ENCODE results near the gene CEP164.

DNA sequence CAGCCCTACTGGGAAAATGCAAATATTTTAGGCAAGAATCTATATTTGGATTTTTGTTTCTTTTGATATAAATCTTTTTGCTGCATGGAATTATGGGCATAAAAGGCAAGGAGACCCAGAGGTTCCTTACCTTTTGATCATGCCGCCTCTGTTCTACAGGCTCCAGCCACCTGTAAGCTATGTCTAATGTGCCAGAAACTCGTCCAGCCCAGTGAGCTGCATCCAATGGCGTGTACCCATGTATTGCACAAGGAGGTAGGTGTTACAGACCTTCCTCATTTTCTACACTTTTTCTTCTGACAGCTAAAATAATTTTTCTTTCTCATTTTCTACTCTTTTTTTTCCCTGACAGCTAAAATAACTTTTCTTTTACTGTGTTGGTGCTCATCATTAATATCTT, 44.7 kb upstream of the CEP164 start:
- TF ChIP-seq, protein P1, sequence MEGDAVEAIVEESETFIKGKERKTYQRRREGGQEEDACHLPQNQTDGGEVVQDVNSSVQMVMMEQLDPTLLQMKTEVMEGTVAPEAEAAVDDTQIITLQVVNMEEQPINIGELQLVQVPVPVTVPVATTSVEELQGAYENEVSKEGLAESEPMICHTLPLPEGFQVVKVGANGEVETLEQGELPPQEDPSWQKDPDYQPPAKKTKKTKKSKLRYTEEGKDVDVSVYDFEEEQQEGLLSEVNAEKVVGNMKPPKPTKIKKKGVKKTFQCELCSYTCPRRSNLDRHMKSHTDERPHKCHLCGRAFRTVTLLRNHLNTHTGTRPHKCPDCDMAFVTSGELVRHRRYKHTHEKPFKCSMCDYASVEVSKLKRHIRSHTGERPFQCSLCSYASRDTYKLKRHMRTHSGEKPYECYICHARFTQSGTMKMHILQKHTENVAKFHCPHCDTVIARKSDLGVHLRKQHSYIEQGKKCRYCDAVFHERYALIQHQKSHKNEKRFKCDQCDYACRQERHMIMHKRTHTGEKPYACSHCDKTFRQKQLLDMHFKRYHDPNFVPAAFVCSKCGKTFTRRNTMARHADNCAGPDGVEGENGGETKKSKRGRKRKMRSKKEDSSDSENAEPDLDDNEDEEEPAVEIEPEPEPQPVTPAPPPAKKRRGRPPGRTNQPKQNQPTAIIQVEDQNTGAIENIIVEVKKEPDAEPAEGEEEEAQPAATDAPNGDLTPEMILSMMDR (conservative IDR thresholded peaks at IDR 0.05; ENCODE audit: low read depth in 2 of 2) = no peak
- TF ChIP-seq, protein P2, sequence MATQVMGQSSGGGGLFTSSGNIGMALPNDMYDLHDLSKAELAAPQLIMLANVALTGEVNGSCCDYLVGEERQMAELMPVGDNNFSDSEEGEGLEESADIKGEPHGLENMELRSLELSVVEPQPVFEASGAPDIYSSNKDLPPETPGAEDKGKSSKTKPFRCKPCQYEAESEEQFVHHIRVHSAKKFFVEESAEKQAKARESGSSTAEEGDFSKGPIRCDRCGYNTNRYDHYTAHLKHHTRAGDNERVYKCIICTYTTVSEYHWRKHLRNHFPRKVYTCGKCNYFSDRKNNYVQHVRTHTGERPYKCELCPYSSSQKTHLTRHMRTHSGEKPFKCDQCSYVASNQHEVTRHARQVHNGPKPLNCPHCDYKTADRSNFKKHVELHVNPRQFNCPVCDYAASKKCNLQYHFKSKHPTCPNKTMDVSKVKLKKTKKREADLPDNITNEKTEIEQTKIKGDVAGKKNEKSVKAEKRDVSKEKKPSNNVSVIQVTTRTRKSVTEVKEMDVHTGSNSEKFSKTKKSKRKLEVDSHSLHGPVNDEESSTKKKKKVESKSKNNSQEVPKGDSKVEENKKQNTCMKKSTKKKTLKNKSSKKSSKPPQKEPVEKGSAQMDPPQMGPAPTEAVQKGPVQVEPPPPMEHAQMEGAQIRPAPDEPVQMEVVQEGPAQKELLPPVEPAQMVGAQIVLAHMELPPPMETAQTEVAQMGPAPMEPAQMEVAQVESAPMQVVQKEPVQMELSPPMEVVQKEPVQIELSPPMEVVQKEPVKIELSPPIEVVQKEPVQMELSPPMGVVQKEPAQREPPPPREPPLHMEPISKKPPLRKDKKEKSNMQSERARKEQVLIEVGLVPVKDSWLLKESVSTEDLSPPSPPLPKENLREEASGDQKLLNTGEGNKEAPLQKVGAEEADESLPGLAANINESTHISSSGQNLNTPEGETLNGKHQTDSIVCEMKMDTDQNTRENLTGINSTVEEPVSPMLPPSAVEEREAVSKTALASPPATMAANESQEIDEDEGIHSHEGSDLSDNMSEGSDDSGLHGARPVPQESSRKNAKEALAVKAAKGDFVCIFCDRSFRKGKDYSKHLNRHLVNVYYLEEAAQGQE (IDR thresholded peaks at IDR 0.05; ENCODE audit: unreplicated experiment) = no peak
- TF ChIP-seq POLR2AphosphoS5 (IDR thresholded peaks at IDR 0.05; ENCODE audit: low read depth) = no peak
- TF ChIP-seq, protein P3, sequence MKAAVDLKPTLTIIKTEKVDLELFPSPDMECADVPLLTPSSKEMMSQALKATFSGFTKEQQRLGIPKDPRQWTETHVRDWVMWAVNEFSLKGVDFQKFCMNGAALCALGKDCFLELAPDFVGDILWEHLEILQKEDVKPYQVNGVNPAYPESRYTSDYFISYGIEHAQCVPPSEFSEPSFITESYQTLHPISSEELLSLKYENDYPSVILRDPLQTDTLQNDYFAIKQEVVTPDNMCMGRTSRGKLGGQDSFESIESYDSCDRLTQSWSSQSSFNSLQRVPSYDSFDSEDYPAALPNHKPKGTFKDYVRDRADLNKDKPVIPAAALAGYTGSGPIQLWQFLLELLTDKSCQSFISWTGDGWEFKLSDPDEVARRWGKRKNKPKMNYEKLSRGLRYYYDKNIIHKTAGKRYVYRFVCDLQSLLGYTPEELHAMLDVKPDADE (IDR thresholded peaks at IDR 0.05) = no peak
